GM19452 (cell line): ENCODE results near the gene MOAP1.
"Not testable (repeated sequence)": the region's sequence is repeated elsewhere in the genome, so short reads cannot be mapped to it uniquely, and the experiment has no call there.

Experiments
- ATAC-seq: cut with Tn5 transposase; IDR thresholded peaks from one replicate; pipeline ENCODE4 v1.9.1; 2021; ENCODE audit not compliant: unreplicated experiment

The MOAP1 gene

DNA sequence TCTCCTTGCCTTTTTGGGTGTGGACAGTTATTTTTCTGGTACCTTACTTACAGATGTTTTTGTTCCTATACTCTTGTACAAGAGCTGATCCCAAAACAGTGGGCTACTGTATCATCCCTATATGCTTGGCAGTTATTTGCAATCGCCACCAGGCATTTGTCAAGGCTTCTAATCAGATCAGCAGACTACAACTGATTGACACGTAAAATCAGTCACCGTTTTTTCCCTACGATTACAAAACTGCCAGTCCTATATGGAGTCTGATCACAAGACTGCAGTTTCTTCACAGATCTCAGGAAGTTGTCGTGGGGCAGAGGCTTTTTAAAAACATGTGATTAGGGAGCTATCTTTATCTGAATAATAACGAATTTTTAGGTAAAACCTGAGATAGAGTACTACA lies 1.8 kb upstream of the MOAP1 start:
- no peak for ATAC-seq

GRCh38 chr14:93185349-93185720 lies 638 bp upstream of the MOAP1 start:
- ATAC-seq: peak; percentile 6

DNA sequence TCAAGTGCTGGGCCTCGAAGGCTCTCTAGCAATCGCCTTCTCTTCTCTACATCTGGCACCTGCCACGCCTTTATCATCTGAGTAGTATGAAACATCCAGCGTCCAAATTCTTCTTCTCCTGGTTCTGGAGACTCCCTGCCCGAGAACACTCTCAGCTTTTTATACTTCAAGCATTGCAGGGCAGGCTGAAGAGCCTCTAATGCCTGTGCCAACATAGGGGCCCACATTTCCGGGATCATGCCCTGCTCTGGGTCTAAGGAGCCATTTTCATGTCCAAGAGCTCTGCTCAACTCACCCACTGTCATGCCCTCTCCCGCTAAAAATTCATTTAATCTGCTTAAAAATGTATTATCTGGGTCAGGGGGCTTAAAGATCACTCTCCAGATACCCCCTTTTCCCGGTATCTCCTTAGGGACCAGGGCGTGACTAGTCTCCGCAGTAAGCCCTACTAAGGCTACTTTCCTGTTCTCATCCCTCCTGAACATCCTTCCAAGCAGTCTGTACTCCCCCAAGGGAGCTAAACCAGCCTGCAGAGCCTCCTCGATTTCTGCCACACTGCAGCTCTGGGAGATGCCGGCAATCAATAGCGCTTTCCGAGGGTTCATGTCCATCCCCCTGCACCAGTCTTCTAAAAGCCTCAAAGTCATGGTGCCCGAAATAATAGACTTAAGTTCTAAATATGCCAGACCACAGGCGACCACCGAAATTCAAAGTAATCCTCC lies 940 bp downstream of the MOAP1 start:
- no peak for ATAC-seq

DNA sequence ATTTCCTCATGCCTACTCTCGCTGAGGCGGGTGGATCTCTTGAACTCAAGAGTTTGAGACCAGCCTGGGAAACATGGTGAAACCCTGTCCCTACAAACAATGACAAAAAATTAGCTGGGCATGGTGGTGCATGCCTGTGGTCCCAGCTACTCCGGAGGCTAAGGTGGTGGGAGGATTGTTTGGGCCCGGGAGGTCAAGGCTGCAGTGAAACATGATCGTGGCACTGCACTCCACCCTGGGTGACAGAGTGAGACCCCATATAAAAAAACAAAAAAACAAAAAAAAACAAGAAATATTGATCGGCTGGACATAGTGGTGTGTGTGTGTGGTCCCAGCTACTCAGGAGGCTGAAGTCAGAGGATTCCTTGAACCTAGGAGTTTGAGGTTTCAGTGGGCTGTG lies 9.2 kb downstream of the MOAP1 start:
- ATAC-seq: no peak

- not testable (repeated sequence) for ATAC-seq
These were observed 10.0 kb downstream of the MOAP1 start for GRCh38 chr14:93174731-93175130.

DNA sequence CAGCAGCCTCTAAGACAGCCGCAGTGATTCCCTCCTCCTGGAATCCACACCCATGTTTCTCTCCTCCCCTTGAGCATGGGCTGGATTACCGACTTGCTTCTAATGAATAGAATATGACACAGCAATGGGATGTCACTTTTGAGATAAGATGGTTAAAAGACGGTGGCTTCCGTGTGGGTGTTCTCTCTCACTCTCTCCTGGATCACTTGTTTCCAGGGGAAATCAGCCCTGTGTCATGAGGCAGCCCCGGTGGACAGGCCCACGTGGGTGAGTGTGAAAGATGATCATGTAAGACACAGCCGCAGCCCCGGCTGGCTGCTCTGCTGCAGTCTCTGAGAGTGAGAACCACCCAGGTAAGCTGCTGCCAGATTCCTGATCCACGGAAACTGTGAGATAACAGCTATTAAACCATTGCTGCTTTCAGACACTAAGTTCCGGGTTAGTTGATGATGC lies 10.7 kb downstream of the MOAP1 start:
- ATAC-seq: no peak

GRCh38 chr14:93171376-93171775 lies 13.3 kb downstream of the MOAP1 start:
- ATAC-seq: no peak

DNA sequence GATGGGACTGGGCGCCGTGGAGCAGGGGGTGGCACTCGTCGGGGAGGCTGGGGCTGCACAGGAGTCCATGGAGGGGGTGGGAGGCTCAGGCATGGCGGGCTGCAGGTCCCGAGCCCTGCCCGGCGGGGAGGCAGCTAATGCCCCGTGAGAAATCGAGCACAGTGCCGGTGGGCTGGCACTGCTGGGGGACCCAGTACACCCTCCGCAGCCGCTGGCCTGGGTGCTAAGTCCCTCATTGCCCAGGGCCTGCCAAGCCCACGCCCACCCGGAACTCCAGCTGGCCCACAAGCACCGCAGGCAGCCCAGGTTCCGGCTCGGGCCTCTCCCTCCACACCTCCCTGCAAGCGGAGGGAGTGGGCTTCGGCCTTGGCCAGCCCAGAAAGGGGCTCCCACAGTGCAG lies 14.6 kb downstream of the MOAP1 start:
- not testable (repeated sequence) for ATAC-seq

DNA sequence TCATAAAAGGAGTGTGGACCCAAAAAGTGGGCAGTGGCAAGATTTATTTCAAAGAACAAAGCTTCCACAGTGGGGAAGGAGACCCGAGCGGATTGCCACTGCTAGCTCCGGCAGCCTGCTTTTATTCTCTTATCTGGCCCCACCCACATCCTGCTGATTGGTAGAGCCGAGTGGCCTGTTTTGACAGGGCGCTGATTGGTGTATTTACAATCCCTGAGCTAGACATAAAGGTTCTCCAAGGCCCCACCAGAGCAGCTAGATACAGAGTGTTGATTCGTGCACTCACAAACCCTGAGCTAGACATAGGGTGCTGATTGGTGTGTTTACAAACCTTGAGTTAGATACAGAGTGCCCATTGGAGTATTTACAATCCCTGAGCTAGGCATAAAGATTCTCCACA lies 15.1 kb downstream of the MOAP1 start:
- not testable (repeated sequence) for ATAC-seq

GRCh38 chr14:93168610-93169009 lies 16.1 kb downstream of the MOAP1 start:
- ATAC-seq: not testable (repeated sequence)

GRCh38 chr14:93165271-93166265 lies 19.1 kb downstream of the MOAP1 start:
- ATAC-seq: not testable (repeated sequence)

DNA sequence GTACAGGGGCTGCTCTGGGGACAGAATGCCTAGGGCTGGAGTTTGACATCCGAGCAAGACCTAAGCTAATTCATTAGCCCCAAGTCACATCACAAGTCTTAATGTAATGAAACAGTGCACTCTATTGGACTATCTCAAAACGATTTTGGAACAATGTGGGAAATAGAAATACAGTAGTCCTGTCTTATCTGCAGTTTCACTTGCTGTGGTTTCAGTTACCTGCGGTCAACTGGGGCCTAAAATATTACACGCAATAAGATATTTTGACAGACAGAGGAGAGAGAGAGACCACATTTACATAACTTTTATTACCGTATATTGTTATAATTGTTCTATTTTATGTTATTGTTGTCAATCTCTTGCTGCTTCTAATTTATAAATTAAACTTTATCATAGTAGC lies 21.1 kb downstream of the MOAP1 start:
- no peak for ATAC-seq

DNA sequence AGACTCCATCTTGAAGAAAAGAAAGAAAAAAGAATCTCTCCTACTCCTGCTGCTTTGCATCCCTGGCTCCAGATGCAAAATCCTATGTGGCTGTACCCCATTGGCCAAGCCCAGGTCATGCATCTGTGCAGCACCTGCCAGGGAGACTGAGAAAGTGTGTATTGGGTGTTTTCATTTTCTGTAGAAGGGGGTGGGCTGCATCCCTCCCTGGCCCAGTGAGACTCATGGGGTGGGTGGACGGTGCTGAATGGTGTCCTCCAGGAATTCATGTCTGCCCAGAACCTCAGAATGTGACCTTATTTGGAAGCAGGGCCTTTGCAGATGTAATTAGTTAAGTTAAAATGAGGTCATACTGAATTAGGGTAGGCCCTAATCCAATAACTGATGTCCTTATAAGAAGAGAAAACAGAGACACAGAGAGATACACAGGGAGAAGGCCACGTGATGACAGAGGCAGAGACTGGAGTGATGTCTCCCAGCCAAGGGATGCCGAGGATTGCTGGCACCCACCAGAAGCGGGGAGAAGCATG lies 23.2 kb downstream of the MOAP1 start:
- no peak for ATAC-seq

- ATAC-seq: no peak
These were observed 24.3 kb downstream of the MOAP1 start for GRCh38 chr14:93160353-93160801.

- not testable (repeated sequence) for ATAC-seq
These were observed 24.9 kb downstream of the MOAP1 start for GRCh38 chr14:93159625-93160352.

- not testable (repeated sequence) for ATAC-seq
These were observed 26.3 kb downstream of the MOAP1 start for GRCh38 chr14:93158349-93158748.

DNA sequence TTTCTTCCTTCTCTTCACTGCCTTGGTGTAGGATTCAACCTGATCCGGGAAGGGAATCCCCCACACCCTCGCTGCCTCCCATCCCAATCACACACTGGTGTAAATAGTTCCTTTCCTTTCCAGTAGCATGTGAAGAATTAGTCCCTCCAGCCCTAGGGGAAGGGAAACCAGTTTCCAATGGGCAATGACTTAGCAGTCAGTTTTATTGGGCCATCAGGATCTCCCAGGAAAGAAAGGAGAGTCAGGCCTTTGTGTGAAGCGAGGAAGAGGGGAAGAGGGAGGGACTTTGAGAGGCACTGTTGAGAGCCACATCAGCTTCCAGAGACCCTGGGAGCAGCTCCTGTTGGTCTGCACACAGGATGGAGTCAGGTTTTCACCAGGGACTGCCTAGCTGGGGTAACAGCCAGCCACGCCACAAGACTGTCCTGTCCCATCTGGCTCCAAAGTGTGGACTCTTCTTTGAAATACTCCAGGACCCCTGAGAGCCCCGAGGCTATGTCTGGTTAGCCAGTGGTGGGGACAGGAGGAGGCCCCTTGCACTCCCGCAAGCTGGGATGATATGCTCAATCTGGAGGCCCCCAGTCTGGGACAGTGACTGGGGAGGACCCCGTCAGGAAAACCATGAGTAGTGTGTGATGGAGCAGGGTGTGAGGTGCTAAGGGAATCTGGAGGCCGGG lies 27.9 kb downstream of the MOAP1 start:
- no peak for ATAC-seq

- no peak for ATAC-seq
These were observed 29.0 kb downstream of the MOAP1 start for GRCh38 chr14:93155667-93156066.

GRCh38 chr14:93153121-93153520 lies 31.6 kb downstream of the MOAP1 start:
- ATAC-seq: no peak
